ENCODE data around the gene UBE2L5. TPM values are rescaled to one million over a fixed set of nuclear protein-coding genes. Genes with fewer than 3 reads are reported as not detected.

The UBE2L5 gene
- total and polyA plus RNA-seq, 4 donors: 0.35 to 1.1 TPM; not detected in 2

GRCh38 chr13:30403456-30403855, 18.8 kb upstream of the UBE2L5 start:
- WGBS (ENCODE audit: insufficient coverage): no CpG with 5 or more reads among the region's 6 CpGs
- H3K27ac ChIP-seq (ENCODE audit: low read depth, low read length): no peak overlapping the region
- H3K4me1 ChIP-seq (ENCODE audit: control insufficient read depth, insufficient read depth, low read length): peaks cover 5% of the 10 kb centered on the region
- no peak for DNase-seq (ENCODE audit: low read depth in 4 of 6, low spot score in 6 of 6)
- no peaks in the 10 kb centered on the region for H3K9me3 ChIP-seq (ENCODE audit: control insufficient read depth, insufficient read depth, low read length)
- H3K4me3 ChIP-seq (ENCODE audit: low read depth, low read length): no peak overlapping the region
- no peaks in the 10 kb centered on the region for H3K27me3 ChIP-seq (ENCODE audit: control insufficient read depth, insufficient read depth, low read length)
- no peaks in the 10 kb centered on the region for H3K36me3 ChIP-seq (ENCODE audit: control insufficient read depth, insufficient read depth, low read length)

- H3K27me3 ChIP-seq (ENCODE audit: control insufficient read depth, insufficient read depth, low read length): no peaks in the 10 kb centered on the region
- no peaks in the 10 kb centered on the region for H3K9me3 ChIP-seq (ENCODE audit: control insufficient read depth, insufficient read depth, low read length)
- peaks cover 5% of the 10 kb centered on the region for H3K4me1 ChIP-seq (ENCODE audit: control insufficient read depth, insufficient read depth, low read length)
- DNase-seq (ENCODE audit: low read depth in 4 of 6, low spot score in 6 of 6): no peak
- H3K27ac ChIP-seq (ENCODE audit: low read depth, low read length): no peak overlapping the region
- H3K4me3 ChIP-seq (ENCODE audit: low read depth, low read length): no peak overlapping the region
- WGBS (ENCODE audit: insufficient coverage): 97% methylated on average over 4 of the region's 5 CpGs
- H3K36me3 ChIP-seq (ENCODE audit: control insufficient read depth, insufficient read depth, low read length): no peaks in the 10 kb centered on the region
Observed at GRCh38 chr13:30404207-30404606, 18.1 kb upstream of the UBE2L5 start.

GRCh38 chr13:30406779-30407416, 15.4 kb upstream of the UBE2L5 start:
- 94% methylated on average over 6 of the region's 8 CpGs for WGBS (ENCODE audit: insufficient coverage)
- DNase-seq (ENCODE audit: low read depth in 4 of 6, low spot score in 6 of 6): no peak
- Histone ChIP-seq H3K36me3 (ENCODE audit: control insufficient read depth, insufficient read depth, low read length) (no peaks in the 10 kb centered on the region), H3K27ac (ENCODE audit: low read depth, low read length) (no peak overlapping the region), H3K9me3 (ENCODE audit: control insufficient read depth, insufficient read depth, low read length) (no peaks in the 10 kb centered on the region), H3K4me3 (ENCODE audit: low read depth, low read length) (no peak overlapping the region), H3K27me3 (ENCODE audit: control insufficient read depth, insufficient read depth, low read length) (no peaks in the 10 kb centered on the region), H3K4me1 (ENCODE audit: control insufficient read depth, insufficient read depth, low read length) (peaks cover 5% of the 10 kb centered on the region)

GRCh38 chr13:30408319-30409101, 13.8 kb upstream of the UBE2L5 start:
- H3K27ac ChIP-seq (ENCODE audit: low read depth, low read length): no peak overlapping the region
- no peaks in the 10 kb centered on the region for H3K9me3 ChIP-seq (ENCODE audit: control insufficient read depth, insufficient read depth, low read length)
- peaks cover 5% of the 10 kb centered on the region for H3K4me1 ChIP-seq (ENCODE audit: control insufficient read depth, insufficient read depth, low read length)
- H3K36me3 ChIP-seq (ENCODE audit: control insufficient read depth, insufficient read depth, low read length): no peaks in the 10 kb centered on the region
- no peaks in the 10 kb centered on the region for H3K27me3 ChIP-seq (ENCODE audit: control insufficient read depth, insufficient read depth, low read length)
- 4% methylated on average over 46 of the region's 51 CpGs for WGBS (ENCODE audit: insufficient coverage)
- peak overlapping the region; percentile 33 for H3K4me3 ChIP-seq (ENCODE audit: low read depth, low read length)
- peak; percentile 63 to 97 (median 84) for DNase-seq (ENCODE audit: low read depth in 4 of 6, low spot score in 6 of 6)

- Histone ChIP-seq H3K36me3 (ENCODE audit: control insufficient read depth, insufficient read depth, low read length) (no peaks in the 10 kb centered on the region), H3K27ac (ENCODE audit: low read depth, low read length) (no peak overlapping the region), H3K9me3 (ENCODE audit: control insufficient read depth, insufficient read depth, low read length) (no peaks in the 10 kb centered on the region), H3K4me1 (ENCODE audit: control insufficient read depth, insufficient read depth, low read length) (peaks cover 5% of the 10 kb centered on the region), H3K27me3 (ENCODE audit: control insufficient read depth, insufficient read depth, low read length) (no peaks in the 10 kb centered on the region), H3K4me3 (ENCODE audit: low read depth, low read length) (no peak overlapping the region)
- 93% methylated on average over 6 of the region's 13 CpGs for WGBS (ENCODE audit: insufficient coverage)
- peak in 1 of 6 donors; percentile 18 for DNase-seq (ENCODE audit: low read depth in 4 of 6, low spot score in 6 of 6)
Observed at GRCh38 chr13:30409886-30410704, 12.2 kb upstream of the UBE2L5 start.

- no peak overlapping the region for H3K4me3 ChIP-seq (ENCODE audit: low read depth, low read length)
- peaks cover 5% of the 10 kb centered on the region for H3K4me1 ChIP-seq (ENCODE audit: control insufficient read depth, insufficient read depth, low read length)
- no peaks in the 10 kb centered on the region for H3K27me3 ChIP-seq (ENCODE audit: control insufficient read depth, insufficient read depth, low read length)
- no peaks in the 10 kb centered on the region for H3K36me3 ChIP-seq (ENCODE audit: control insufficient read depth, insufficient read depth, low read length)
- no peaks in the 10 kb centered on the region for H3K9me3 ChIP-seq (ENCODE audit: control insufficient read depth, insufficient read depth, low read length)
- H3K27ac ChIP-seq (ENCODE audit: low read depth, low read length): no peak overlapping the region
- WGBS (ENCODE audit: insufficient coverage): no CpG with 5 or more reads among the region's 2 CpGs
- no peak for DNase-seq (ENCODE audit: low read depth in 4 of 6, low spot score in 6 of 6)
Observed at GRCh38 chr13:30410705-30411125, 11.6 kb upstream of the UBE2L5 start.

- Histone ChIP-seq H3K9me3 (ENCODE audit: control insufficient read depth, insufficient read depth, low read length) (no peaks in the 10 kb centered on the region), H3K27ac (ENCODE audit: low read depth, low read length) (no peak overlapping the region), H3K36me3 (ENCODE audit: control insufficient read depth, insufficient read depth, low read length) (no peaks in the 10 kb centered on the region), H3K4me3 (ENCODE audit: low read depth, low read length) (no peak overlapping the region), H3K27me3 (ENCODE audit: control insufficient read depth, insufficient read depth, low read length) (no peaks in the 10 kb centered on the region), H3K4me1 (ENCODE audit: control insufficient read depth, insufficient read depth, low read length) (peaks cover 5% of the 10 kb centered on the region)
- no peak for DNase-seq (ENCODE audit: low read depth in 4 of 6, low spot score in 6 of 6)
Observed at GRCh38 chr13:30412346-30412745, 9.9 kb upstream of the UBE2L5 start.

GRCh38 chr13:30413842-30414241, 8.5 kb upstream of the UBE2L5 start:
- Histone ChIP-seq H3K27ac (ENCODE audit: low read depth, low read length) (no peak overlapping the region), H3K4me3 (ENCODE audit: low read depth, low read length) (no peak overlapping the region), H3K9me3 (ENCODE audit: control insufficient read depth, insufficient read depth, low read length) (no peaks in the 10 kb centered on the region), H3K27me3 (ENCODE audit: control insufficient read depth, insufficient read depth, low read length) (no peaks in the 10 kb centered on the region), H3K4me1 (ENCODE audit: control insufficient read depth, insufficient read depth, low read length) (no peaks in the 10 kb centered on the region), H3K36me3 (ENCODE audit: control insufficient read depth, insufficient read depth, low read length) (no peaks in the 10 kb centered on the region)
- DNase-seq (ENCODE audit: low read depth in 4 of 6, low spot score in 6 of 6): no peak
- 100% methylated on average over 2 of the region's 3 CpGs for WGBS (ENCODE audit: insufficient coverage)

- WGBS (ENCODE audit: insufficient coverage): no CpG with 5 or more reads among the region's 3 CpGs
- H3K36me3 ChIP-seq (ENCODE audit: control insufficient read depth, insufficient read depth, low read length): no peaks in the 10 kb centered on the region
- H3K27me3 ChIP-seq (ENCODE audit: control insufficient read depth, insufficient read depth, low read length): no peaks in the 10 kb centered on the region
Observed at GRCh38 chr13:30415430-30416030, 6.8 kb upstream of the UBE2L5 start.

More at GRCh38 chr13:30415430-30416030, 6.8 kb upstream of the UBE2L5 start:
- H3K27ac ChIP-seq (ENCODE audit: low read depth, low read length): no peak overlapping the region
- H3K4me3 ChIP-seq (ENCODE audit: low read depth, low read length): no peak overlapping the region
- DNase-seq (ENCODE audit: low read depth in 4 of 6, low spot score in 6 of 6): no peak
- H3K9me3 ChIP-seq (ENCODE audit: control insufficient read depth, insufficient read depth, low read length): no peaks in the 10 kb centered on the region
- no peaks in the 10 kb centered on the region for H3K4me1 ChIP-seq (ENCODE audit: control insufficient read depth, insufficient read depth, low read length)

Measured in spinal cord (tissue), 10 donors.